HG03354 (cell line): ENCODE results near the gene TMPRSS11F.
A peak's percentile ranks its signal among the peaks of the same experiment; 100 is the strongest.
"Not testable (repeated sequence)": the region's sequence is repeated elsewhere in the genome, so short reads cannot be mapped to it uniquely, and the experiment has no call there.

Experiments used
- ATAC-seq: cut with Tn5 transposase; IDR thresholded peaks from one replicate; pipeline ENCODE4 v1.9.1; 2021; ENCODE audit warnings: mild to moderate bottlenecking; ENCODE audit not compliant: unreplicated experiment, poor library complexity, severe bottlenecking

Gene TMPRSS11F

GRCh38 chr4:68129793-68130192 lies at the start of gene TMPRSS11F:
TSS of gene TMPRSS11F (minus strand) at chr4:68129869. CDS start at chr4:68129820, 49 bp downstream.
- no peak for ATAC-seq

GRCh38 chr4:68176904-68177303 lies 47.2 kb upstream of the TMPRSS11F start:
- no peak for ATAC-seq

GRCh38 chr4:68176500-68176899 lies 46.8 kb upstream of the TMPRSS11F start:
- no peak for ATAC-seq

GRCh38 chr4:68175562-68176155 lies 46.0 kb upstream of the TMPRSS11F start:
- ATAC-seq, result peak; percentile 91

- not testable (repeated sequence) for ATAC-seq
Measured at GRCh38 chr4:68174389-68174788, 44.7 kb upstream of the TMPRSS11F start.

- not testable (repeated sequence) for ATAC-seq
Measured at GRCh38 chr4:68172147-68172546, 42.5 kb upstream of the TMPRSS11F start.

GRCh38 chr4:68167706-68168105 lies 38.0 kb upstream of the TMPRSS11F start:
- ATAC-seq, result no peak

- ATAC-seq, result no peak
Measured at GRCh38 chr4:68167166-68167565, 37.5 kb upstream of the TMPRSS11F start.

GRCh38 chr4:68163754-68164153 lies 34.1 kb upstream of the TMPRSS11F start:
- ATAC-seq, result no peak

- no peak for ATAC-seq
Measured at GRCh38 chr4:68162196-68162595, 32.5 kb upstream of the TMPRSS11F start.

GRCh38 chr4:68152411-68152810 lies 22.7 kb upstream of the TMPRSS11F start:
- ATAC-seq, result no peak

GRCh38 chr4:68148800-68149685 lies 19.4 kb upstream of the TMPRSS11F start:
- ATAC-seq, result no peak

- ATAC-seq, result no peak
Measured at GRCh38 chr4:68147079-68147478, 17.4 kb upstream of the TMPRSS11F start.

GRCh38 chr4:68145261-68145660 lies 15.6 kb upstream of the TMPRSS11F start:
- ATAC-seq, result no peak

- no peak for ATAC-seq
Measured at GRCh38 chr4:68141852-68142251, 12.2 kb upstream of the TMPRSS11F start.

GRCh38 chr4:68132342-68132741 lies 2.7 kb upstream of the TMPRSS11F start:
- ATAC-seq, result no peak

GRCh38 chr4:68124262-68124661 lies 5.4 kb downstream of the TMPRSS11F start:
- ATAC-seq, result no peak

GRCh38 chr4:68123525-68123924 lies 6.1 kb downstream of the TMPRSS11F start:
- ATAC-seq, result no peak

- no peak for ATAC-seq
Measured at GRCh38 chr4:68119921-68120320, 9.7 kb downstream of the TMPRSS11F start.

GRCh38 chr4:68110441-68110840 lies 19.2 kb downstream of the TMPRSS11F start:
- ATAC-seq, result no peak

GRCh38 chr4:68109868-68110267 lies 19.8 kb downstream of the TMPRSS11F start:
- no peak for ATAC-seq
